NCI-H1417 treated with DMSO at 0.1 percent for 48 hours (cell line): Measurements from ENCODE around the gene CD93.

Experiments
- DNase-seq: peaks from one replicate; lab custom pipeline; 2025; lab: John Stamatoyannopoulos, UW

CD93 gene

DNA sequence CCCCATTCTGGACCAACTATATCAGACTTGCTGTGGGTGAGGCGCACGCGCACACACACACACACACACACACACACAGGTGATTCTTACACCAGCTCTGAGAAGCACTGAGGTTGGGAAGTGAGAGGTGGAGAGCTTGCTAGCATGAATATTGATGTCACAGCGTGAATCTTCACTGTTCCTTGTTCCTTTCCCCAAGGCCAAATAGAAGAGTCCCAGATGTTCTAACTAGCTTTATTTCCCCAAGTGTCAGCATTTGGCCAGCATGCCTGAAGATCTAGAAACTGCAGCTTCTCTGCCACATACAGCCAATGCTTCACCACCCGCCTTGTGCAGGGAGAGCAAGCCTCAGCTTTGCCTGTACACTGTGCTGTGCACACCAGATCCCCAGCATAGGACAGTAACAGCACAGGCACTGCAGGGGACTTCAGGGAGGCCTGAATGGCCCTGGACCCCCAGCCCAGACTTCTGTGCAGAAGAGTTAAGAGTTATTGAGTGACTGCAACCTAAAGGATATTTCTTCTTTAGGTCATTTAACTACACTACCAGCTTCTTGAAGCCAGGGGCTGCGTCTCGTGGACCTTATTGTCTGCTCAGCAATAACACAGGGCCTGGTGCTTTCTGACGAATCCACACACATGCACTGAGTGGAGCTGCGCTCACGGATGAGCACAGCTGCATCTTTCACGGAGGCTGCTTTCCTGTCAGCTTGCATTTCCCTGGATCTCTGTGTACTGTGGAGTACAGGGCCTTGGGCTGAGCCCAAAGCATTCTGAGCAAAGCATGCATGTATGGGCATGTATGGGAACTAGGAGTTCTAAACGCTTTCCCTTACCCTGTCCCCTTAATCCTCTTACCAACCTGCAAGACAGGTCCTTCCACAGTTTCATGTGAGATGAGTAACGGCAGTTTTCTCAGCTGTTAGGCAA lies 13.9 kb upstream of the CD93 start:
- DNase-seq, result no peak

DNA sequence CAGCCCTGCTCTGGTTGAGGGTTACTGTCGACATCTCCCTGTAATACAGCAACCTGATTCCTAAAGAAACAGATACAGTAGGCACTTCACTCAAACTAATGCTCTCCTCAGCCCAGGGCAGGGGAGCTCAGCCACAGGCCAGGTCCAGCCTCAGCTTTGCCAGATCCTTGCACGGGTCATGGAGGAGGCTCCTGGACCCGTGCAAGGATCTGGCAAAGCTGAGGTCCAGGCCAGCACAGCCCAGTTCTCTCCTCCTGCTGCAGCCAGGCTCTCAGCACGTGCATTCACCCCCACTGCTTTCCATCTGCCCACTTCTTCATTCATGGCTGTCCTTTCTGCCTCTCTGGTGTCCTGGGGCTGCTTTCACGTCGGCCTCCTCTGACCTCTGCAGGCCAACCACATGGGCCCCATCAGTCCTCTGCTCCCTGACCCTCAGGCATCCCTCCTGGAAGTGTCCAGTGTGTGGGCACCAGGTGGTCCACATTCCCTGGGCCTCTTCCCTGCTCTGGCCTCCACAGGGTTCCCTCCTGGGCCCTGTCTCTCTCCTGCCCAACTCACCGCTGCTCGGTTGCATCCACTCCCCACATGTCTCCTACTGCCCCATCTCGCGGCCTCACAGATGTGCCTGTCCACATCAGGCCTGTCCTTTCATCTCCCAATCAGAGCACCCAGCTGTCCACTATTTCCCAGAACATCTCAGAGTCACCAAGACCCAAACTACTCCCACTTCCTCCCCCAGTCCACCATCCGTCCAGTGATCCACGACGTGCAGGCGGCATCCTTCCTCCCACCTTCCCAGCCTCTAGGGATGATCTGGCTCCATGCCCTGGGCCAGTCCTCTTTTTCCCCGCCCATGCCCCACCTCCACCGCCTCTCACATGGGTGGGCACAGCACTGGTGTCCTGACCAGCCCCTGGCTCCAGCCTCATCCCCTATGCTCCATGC lies 11.8 kb upstream of the CD93 start:
- no peak for DNase-seq

DNA sequence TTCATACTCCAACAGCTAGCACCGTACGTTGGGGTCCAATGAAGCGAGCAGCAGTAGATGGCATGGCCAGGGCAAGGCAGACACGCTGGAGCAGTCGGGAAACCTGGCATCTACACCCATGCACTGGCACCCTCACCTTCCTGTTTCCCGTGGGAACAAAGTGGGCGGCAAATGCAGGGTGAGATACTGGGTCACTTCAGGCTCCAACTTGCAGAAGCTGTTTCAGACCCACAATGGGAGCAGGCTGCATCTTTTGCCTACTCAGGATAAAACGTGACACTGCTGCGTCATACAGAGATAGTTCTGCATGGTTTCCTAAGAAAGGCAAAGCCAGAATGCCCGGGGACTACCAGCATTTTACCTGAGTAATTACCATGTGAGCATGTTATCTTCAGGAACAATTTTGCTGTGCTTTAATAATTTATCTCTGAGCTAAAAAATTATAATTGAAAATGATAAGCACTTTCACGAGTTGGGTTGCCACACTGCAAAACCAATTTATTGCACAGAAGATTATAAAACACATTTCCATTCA lies 10.9 kb upstream of the CD93 start:
- DNase-seq, result no peak

DNA sequence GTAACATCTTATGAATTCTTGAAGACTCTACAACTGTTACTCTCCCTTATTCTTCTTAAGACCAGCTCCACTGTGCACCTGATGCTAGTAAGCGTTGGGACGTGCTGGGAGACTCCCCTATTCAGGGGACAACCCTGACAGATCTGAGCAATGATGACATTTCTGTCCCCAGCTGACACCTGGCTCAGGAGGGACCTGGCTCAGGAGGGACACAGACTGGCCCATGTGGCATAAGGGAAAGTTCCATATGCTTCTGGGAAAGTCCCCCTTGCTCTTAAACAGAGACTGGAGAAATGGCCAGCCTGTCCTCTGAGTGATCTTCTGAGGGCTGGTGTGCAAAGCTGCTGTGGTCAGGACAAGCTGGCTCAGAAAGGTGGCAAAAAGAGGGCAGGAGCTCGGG lies 10.0 kb upstream of the CD93 start:
- DNase-seq, result no peak

DNA sequence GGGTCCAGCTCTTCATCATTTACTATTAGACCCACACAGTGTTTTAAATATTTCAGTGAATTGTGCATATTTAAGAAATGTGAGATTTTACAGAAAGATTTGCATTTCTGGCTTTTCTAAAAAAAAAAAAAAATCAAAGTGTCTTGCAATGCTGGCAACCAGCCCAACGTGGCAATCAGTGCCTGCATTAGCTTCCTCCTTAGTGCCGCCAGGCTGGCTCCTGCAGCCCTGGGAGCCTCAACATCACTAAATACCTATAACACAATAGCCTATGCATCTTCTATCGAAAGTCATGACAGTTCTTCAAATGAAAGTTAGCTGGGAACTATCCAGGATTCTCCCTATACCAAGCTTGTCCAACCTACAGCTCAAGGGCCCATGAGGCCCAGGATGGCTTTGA lies 9.4 kb upstream of the CD93 start:
- DNase-seq, result no peak

DNA sequence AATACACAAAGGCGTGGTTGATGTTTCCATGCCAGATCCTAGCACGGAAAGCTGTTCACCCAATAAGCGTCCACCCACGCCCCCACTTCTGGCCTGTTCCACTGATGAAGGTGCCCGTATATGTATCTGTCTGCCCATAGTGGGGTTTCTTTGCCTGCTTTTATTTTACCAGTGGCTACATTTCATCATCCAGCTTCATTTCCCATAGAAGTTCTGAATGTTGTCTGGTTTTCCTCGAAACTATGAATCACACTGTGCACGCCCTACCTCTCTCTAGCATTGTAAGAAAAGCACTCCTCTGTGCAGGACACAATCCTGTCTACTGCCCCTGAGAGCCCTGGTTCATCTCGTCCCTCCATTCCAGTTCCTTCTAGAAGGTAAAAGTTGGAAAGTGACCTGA lies 8.8 kb upstream of the CD93 start:
- no peak for DNase-seq

DNA sequence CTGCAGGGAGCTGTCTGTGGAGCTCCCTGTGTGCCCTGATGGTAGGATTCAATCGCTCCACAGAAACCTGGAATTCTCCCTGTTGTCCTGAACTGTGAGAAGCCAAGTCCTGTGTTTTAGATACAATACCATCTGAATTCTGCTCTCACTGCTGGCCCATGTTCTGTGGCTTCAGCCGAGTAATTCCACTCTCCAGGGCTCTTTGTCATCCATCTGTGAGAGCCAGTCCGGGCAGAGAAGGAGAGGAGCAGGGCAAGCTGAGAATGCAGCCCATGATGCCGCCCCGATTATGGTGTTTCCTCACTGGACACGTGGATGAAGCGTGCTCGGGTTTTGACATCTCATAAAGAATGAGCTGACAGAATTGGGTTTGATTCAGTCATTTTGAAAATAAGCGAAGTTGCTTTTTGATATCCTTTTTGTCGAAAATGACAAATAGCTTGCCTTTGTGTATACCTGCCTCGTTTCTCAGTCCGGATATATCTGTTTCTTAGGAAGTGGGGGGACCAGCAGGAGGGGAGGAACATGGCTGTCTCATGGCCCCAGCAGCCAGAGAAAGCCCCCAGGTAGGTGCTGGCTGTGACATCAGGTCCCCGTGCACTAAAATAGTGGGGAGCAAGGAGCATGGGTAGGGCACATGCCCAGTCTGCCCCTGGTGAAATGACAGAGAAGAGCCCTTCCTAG lies 8.2 kb upstream of the CD93 start:
- DNase-seq, result no peak

DNA sequence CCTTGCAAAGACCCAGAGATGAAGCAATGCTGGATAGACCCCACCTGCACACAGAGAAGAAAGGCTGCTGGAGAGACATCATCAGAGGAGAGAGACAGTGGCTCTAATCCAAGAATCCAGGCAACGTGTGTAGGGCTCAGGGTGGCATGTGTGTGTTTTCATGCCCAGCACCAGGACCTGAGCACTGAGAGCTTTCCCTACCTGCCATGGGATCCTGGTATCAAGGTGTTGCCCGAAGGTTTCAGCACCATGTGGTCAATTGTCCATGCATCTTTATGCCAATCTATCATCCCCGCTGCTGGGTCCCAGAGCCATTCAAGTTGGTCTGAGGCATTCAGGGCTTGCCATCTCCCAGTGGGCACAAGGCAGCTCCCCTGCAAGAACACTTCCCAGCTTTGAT lies 7.5 kb upstream of the CD93 start:
- DNase-seq, result no peak

DNA sequence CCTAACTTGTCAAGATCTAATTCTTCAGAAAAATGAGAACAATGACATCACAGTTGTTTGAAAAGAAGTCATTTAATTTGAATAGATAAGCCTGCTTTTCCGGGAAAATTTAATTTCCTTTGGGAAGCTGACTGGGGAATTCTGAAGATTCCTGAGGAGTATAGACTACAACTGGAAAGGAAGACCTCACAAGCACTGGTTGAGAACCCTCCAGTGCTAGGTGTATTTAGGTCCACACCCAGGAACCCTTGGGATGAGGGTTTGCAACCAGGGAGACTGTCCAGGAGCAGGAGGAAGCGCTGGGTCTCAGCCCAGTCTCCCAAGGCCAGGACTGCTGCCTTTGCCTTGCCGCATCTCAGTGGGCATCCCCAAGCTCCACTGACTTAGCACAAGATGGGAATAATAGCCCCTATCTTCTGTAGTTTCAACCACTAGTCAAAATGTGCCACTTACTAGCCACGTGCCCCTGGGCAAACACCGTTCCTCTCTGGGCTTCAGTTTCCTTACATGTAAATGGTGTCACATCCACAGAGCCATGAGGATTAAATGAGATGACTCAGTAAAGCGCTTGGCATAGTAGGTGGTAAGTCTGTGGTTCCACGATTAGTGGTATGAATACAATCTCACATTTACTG lies 6.9 kb upstream of the CD93 start:
- DNase-seq, result no peak

DNA sequence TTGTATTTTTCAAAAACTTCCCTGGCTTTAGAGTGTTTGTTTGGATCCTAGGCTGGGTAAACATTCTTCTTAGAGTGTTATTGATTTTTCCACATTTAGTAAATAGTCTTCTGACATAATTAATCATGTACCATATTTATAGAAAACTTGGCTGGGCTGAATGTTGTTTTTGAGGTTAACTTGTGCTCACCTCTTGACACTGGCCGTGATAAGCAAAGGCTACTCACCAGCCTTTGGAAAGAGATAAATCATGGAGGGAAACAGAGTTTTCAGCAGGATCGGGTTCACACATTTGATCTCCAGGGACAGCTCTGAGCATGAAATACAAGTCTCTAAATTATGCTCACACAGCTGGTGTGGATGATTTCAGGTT lies 6.2 kb upstream of the CD93 start:
- DNase-seq, result no peak

DNA sequence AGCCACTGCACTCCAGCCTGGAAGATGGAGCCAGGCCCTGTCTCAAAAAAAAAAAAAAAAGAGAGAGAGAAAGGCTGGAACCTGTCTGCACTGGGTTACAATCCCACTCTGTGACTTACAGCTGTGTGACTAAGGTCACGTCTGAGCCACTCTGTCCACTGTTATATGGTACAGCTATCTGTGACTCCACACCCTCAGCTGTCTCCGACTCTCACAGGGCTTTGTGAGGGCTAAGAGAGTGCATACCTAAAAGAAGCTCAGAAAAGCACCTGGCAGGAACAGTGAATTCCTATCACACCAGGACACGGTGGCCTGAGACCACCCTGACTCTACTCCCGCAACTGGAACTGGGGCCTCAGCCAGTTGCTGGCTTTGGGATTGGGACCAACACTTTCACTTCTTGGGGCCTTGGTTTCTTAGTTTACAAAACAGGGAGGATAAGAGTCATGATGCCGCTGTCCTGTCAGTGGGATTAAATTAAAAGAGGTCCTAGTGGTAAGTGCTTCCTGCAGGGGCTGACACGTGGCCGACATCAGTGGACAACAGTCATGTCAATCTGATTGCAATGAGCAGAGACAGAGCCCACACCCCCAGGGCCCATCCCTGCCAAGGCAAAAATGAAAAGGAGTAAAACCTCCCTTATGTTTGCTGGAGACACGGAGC lies 5.7 kb upstream of the CD93 start:
- no peak for DNase-seq

DNA sequence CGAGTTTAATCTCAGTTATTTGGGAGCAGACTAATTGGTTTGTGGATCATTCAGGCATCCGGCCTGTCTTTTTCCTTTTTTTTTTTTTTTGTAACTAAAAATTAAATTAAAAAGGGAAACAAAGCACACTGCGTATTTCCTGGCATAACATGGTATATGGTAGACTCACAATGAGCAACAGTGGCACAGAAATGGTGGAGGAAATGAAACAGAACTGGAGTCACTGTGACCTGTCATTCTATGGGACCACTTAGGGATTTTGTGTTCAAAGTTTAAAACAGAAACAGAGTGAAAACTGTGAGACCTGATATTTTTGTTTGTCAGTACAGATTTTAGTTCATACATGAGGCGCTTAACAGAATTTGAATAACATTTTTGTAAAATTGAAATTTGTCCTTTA lies 4.8 kb upstream of the CD93 start:
- DNase-seq, result no peak

DNA sequence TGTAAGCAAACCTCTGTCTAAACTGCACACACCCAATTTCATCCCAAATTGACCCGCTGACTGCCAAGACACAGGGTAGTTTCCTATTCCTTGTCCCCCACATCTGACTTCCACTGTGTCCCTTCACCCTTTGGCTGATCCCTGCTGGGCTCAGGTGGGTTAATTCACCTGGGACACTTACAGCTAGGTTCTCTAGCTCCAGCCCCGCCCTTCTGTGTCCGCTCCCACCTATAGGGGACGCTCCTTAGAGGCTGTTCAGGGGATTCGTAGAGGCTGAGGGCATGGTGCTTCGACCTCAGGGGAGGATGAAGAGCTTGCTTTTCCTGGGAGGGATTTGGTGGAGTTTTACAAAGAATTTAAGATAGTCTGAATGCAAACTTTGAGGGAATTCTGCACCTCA lies 4.0 kb upstream of the CD93 start:
- DNase-seq, result no peak

DNA sequence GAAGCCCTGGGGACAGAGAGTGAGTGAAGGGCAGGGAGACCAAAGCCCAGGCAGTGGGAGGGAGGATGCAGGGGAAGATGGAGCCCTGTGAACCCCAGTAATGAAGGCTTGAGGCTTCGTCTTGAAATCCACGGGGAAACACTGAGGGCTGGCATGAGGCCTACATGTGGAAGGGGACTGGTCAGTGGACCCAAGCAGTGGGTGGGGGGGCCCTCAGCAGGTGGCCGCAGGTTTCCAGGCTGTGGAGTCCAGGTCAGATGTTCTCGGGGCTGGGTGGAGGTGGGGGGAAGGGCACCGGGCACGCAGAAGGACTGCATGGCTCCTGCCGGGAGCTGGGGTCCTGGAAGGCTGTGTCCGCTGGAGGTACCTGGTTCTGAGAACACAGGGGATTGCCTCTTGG lies 2.7 kb upstream of the CD93 start:
- no peak for DNase-seq

DNA sequence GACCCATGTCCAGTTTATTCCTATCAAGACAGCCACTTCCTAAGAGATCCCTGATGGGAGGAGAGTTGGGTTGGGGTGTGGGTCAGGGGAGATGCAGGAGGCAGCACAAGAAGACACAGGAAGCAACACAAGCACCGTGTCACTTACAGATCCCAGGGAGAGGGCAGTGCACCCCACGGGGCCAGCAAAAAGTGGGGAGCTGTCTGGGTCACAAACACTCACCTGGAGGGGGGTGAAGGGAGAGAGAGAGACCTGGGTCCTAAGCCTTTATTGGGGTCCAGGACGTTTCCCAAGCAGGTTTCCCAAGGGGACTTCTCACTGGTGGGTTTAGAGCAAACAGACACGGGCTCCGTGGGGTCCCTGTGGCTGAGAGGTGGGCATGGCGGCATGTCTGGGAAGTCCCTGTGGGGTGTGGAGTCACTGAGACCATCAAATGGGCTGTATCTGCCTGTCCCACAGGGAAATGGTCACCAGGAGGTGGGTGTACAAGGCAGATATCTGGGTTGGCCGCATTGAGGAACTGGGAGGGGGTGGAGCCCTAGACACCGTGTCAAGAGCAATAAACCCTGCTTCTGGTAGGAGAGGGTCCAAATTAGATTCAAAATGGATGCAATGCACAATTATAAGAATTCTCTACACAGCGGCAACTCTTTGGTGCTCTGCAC lies 1.6 kb upstream of the CD93 start:
- DNase-seq, result no peak

DNA sequence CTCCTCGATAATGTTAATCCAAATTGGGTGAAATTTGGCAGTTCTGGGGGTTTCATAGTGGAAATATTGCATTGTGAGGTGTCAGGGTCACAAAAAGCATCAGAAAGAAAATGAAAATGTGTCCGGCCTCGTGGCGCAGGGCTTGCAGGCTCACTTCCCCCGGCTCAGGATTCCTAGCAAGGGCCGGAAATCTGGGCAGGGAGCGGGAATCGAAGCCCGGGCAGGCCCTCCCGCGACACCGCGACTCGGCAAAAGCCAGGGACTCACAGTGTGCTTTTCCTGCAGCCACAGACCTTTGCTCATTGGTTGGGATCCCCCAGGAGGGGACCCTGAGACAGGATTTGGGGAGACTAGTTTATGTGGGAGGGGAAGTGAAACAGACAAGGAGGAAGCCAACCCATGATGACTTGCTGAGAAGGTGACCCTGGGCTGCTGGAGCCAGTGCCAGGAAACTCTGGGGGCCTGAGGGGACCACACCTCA lies 847 bp upstream of the CD93 start:
- no peak for DNase-seq

DNA sequence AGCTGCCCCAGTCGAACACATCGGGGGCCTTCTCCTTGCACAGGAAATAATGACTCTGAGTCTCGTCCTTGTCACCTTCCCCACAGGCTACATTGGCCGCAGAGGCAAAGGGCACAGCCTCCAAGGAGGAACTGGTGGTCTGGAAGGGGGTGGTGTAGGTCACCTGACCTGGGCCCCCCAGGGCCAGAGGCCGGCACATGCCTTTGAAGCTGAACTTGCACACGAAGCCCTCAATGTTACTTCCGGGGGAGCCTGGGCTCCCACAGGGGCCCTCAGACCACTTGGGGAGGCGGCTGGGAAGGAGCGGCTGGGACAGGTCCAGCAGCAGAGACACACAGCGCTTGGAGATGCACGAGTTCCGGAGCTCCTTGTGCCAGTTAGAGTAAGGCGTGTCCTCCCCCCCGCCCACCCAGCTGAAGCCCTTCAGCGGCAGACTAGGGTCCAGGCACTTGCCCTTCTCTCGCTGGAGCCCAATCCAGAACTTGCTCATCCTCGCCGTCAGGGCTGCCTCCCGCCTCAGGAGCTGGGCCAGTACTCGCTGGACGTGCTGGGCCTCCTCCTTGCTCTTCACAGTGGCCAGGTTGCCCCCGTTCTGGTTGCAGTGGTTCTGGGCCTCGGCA lies 578 bp downstream of the CD93 start:
- DNase-seq, result no peak

DNA sequence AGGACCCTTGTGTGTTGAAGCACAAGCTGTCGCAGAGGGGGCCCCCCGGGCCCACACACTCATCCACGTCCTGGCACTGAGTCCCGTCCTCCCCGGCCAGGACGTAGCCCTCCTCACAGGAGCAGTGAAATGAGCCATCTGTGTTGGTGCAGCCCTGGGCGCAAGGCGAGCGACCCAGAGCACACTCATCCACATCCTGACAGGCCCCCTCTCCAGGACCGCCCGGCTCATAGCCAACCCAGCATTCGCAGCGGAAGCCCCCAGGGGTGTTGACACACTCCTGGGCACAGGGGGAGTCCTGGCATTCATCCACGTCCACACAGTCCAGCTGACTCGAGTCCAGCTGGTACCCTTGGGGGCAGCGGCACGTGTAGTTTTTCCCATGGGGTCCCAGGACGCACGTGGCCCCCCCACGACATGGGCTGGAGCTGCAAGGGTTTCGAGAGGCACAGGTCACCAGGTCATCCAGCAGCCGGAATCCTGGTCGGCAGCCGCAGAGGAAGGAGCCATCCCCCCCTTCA lies 1.2 kb downstream of the CD93 start:
- DNase-seq, result no peak

DNA sequence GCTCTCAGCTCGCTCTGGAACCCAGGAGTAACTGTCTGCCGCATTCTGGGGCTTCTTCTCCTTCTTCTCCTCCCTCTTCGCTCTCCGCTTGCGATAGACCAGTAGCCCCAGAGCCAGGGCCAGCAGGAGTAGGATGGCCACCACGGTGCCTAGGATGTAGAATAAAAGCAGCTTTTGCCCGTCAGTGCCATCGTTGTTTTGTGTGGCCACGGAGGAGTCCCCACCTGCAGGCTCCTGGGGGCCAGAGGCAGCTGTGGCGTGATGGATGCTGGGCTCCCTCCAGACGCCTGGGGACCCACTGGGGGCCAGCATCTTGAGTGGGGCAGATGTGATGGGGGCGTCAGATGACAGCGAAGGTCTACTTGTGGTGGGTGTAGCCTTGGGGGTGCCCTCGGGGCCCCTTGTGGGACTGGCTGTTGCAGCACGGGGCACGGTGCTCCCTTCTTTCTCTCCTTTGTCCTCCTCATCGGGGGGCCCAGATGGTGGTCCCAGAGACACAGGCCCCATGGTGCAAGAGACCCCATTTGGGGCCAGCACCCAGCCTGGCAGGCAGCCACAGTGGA lies 1.8 kb downstream of the CD93 start:
- no peak for DNase-seq
